K562 (cell line): ENCODE measurements around the gene MMAB. TPM values are rescaled to one million over a fixed set of nuclear protein-coding genes. Genes with fewer than 3 reads are reported as not detected.

ENCODE experiments used
- ATAC-seq: fragments of 200-7000 bp; cut with Tn5 transposase; 3 replicates; pipeline ENCODE4 v1.9.1; 2020; ENCODE audit warnings: moderate library complexity
- BruUV-seq: library from RNA; stranded (reverse); fragments of 400-500 nt; replicated peaks from 2 replicates; lab custom pipeline; 2021; lab: Mats Ljungman, UMichigan
- CTCF ChIA-PET: fragments of 300-600 bp; formaldehyde crosslinking; extraction: SDS; loops from one replicate; lab custom pipeline; 2021; ENCODE audit warnings: low intra/inter-chr PET ratio; lab: Yijun Ruan, JAX
- POLR2A ChIA-PET: fragments of 300-600, 350-650 bp; sonication (Branson Sonifier 250); formaldehyde crosslinking; extraction: SDS; loops from one replicate; lab custom pipeline; 2021; ENCODE audit warnings: antibody characterized with exemption, inconsistent platforms; lab: Yijun Ruan, JAX
- DNase-seq, 4 experiments: peaks; one replicate each; pipeline versions ENCODE4 v3.0.0 to v3.0.0-alpha.2; 2011 to 2018; ENCODE audit warnings: low spot score in 3 of 4, mixed read lengths in 3 of 4; ENCODE audit errors: extremely low read depth in 1 of 4
- FAIRE-seq: peaks from 2 replicates; lab custom pipeline; 2011; peaks lifted over from hg19 to GRCh38; lab: Jason Lieb, UNC
- H2AFZ ChIP-seq: 2 replicates; pipeline ENCODE4 v1.6.0; 2011; ENCODE audit warnings: low read depth, low read length, control low read depth, inconsistent platforms
- H3K27ac ChIP-seq: fragments of 200-600 bp; 3 replicates; pipeline ENCODE4 v1.8.0; 2011; ENCODE audit warnings: low read depth, mild to moderate bottlenecking, control low read depth, inconsistent platforms, low read length, moderate library complexity, mixed read lengths; ENCODE audit errors: extremely low read depth
- H3K27me3 ChIP-seq, 2 experiments: fragments of 300-600 bp in 1 of 2; 2 replicates in 1 of 2; 3 replicates in 1 of 2; pipeline versions ENCODE4 v1.6.0 to v1.8.0; 2011; ENCODE audit warnings: inconsistent platforms in 2 of 2, low read length in 2 of 2, mild to moderate bottlenecking in 1 of 2, mixed read lengths in 1 of 2, moderate library complexity in 1 of 2; ENCODE audit not compliant: control insufficient read depth in 2 of 2, insufficient read depth in 2 of 2
- H3K36me3 ChIP-seq: fragments of 300-600 bp; 3 replicates; pipeline ENCODE4 v1.8.0; 2011; ENCODE audit warnings: mild to moderate bottlenecking, low read length, inconsistent platforms; ENCODE audit not compliant: control insufficient read depth, insufficient read depth
- H3K4me1 ChIP-seq, 2 experiments: fragments of 200-600 bp in 1 of 2; replicated peaks in 1 of 2; 2 replicates in 1 of 2; 3 replicates in 1 of 2; pipeline versions ENCODE4 v1.5.1 to v1.8.0; 2011; ENCODE audit warnings: inconsistent platforms in 2 of 2, low read length in 2 of 2, mild to moderate bottlenecking in 1 of 2, mixed read lengths in 1 of 2, moderate library complexity in 1 of 2; ENCODE audit not compliant: control insufficient read depth in 2 of 2, insufficient read depth in 2 of 2
- H3K4me2 ChIP-seq: 2 replicates; pipeline ENCODE4 v1.6.1; 2011; ENCODE audit warnings: low read length, control low read depth, inconsistent platforms, mixed read lengths; ENCODE audit not compliant: insufficient read depth
- H3K4me3 ChIP-seq: fragments of 200-600 bp; sonication (generic), shearing (Covaris generic); 2 replicates; pipeline ENCODE4 v1.5.1; 2016; ENCODE audit warnings: control low read depth, inconsistent platforms
- H3K79me2 ChIP-seq: fragments of 200-600 bp; 3 replicates; pipeline ENCODE4 v1.8.0; 2011; ENCODE audit warnings: low read length, inconsistent platforms; ENCODE audit not compliant: control insufficient read depth, insufficient read depth
- H3K9ac ChIP-seq, 2 experiments: 2 replicates each; pipeline versions ENCODE4 v1.6.0 to v1.6.1; 2011; ENCODE audit warnings: low read depth in 2 of 2, low read length in 2 of 2, control low read depth in 1 of 2, inconsistent platforms in 1 of 2, mild to moderate bottlenecking in 1 of 2, mixed read lengths in 1 of 2; ENCODE audit not compliant: insufficient read depth in 1 of 2
- H3K9me1 ChIP-seq: one replicate; pipeline ENCODE4 v1.6.0; 2011; ENCODE audit warnings: inconsistent platforms, mild to moderate bottlenecking, low read length, moderate library complexity; ENCODE audit not compliant: control insufficient read depth, insufficient read depth
- H3K9me3 ChIP-seq: replicated peaks from 2 replicates; pipeline ENCODE4 v1.5.1; 2011; ENCODE audit warnings: low read depth, low read length, inconsistent platforms; ENCODE audit not compliant: control insufficient read depth, insufficient read depth
- H4K20me1 ChIP-seq: replicated peaks from 2 replicates; pipeline ENCODE4 v1.6.1; 2011; ENCODE audit warnings: low read length, inconsistent platforms, mixed read lengths; ENCODE audit not compliant: control insufficient read depth, insufficient read depth
- NEUROD1 ChIP-seq: fragments of 150-350 bp; IDR thresholded peaks from 2 replicates; pipeline ENCODE4 v1.6.1; 2014; ENCODE audit warnings: borderline replicate concordance, low read length, low read depth; ENCODE audit not compliant: partially characterized antibody
- POLR2G ChIP-seq: fragments of 200-400 bp; formaldehyde crosslinking; IDR thresholded peaks from 2 replicates; pipeline ENCODE4 v1.6.1; 2017; ENCODE audit warnings: low read depth, mild to moderate bottlenecking, antibody characterized with exemption, low read length, moderate library complexity
- RFX7 ChIP-seq: fragments of 250-450 bp; sonication (Bioruptor Pico); IDR thresholded peaks from 2 replicates; pipeline ENCODE4 v1.5.1; 2021; ENCODE audit warnings: mild to moderate bottlenecking
- SP1 ChIP-seq: sonication (generic); formaldehyde crosslinking; IDR thresholded peaks from 2 replicates; pipeline ENCODE4 v1.8.1; 2022; ENCODE audit warnings: mild to moderate bottlenecking, missing genetic modification reagents
- TAF9B ChIP-seq: fragments of 450-650 bp; IDR thresholded peaks from 2 replicates; pipeline ENCODE4 v1.6.1; 2018; ENCODE audit warnings: mild to moderate bottlenecking; ENCODE audit not compliant: partially characterized antibody
- ZNF224 ChIP-seq: sonication (generic); formaldehyde crosslinking; IDR thresholded peaks from 2 replicates; pipeline ENCODE4 v1.8.0; 2022; ENCODE audit warnings: mild to moderate bottlenecking, missing genetic modification reagents
- WGBS: fragments of 100-300 bp; shearing (Covaris generic); methylation state at CpG from one replicate; pipeline ENCODE4 v1.1.6; 2016; ENCODE audit warnings: low coverage, mixed read lengths; ENCODE audit not compliant: insufficient coverage; ENCODE audit errors: missing lambda C conversion rate; 5-methylcytosine and 5-hydroxymethylcytosine counted together
- in situ Hi-C: fragments of 300-500 bp; cut with MboI; formaldehyde crosslinking; loops from 4 replicates; pipeline ENCODE4 v1.15.0; 2018; ENCODE audit warnings: inconsistent platforms, mixed read lengths
- intact Hi-C: fragments of 100-400 bp; cut with micrococcal nuclease; formaldehyde crosslinking; loops from 2 replicates; pipeline ENCODE4 v1.14.2; 2022
- polyA plus RNA-seq, 8 experiments: library from polyadenylated mRNA; depleted of rRNA in 4 of 8; stranded (reverse) in 5 of 8; unstranded in 3 of 8; fragments of >200 nt; fragmentation: Nextera tagmentation in 2 of 8; fragmentation: Illumina TruSeq in 1 of 8; extraction: Ambion mirVana in 2 of 8; extraction: Trizol in 1 of 8; gene quantifications; 2 replicates each; pipeline versions ENCODE4 v1.2.1 to v1.2.3, GENCODE V29; 2011 to 2014; ENCODE audit warnings: inconsistent platforms in 1 of 8, missing spikeins in 1 of 8
- total RNA-seq, 7 experiments: library from RNA; depleted of rRNA in 6 of 7; stranded (reverse); fragments of >200 nt in 6 of 7; fragmentation: Illumina TruSeq in 2 of 7; extraction: Trizol in 2 of 7; gene quantifications; 2 replicates each; pipeline versions ENCODE4 v1.2.1 to v1.2.3, GENCODE V29; 2011 to 2021; ENCODE audit warnings: low replicate concordance in 1 of 7
- TF ChIP-seq, protein P1 (sequence below): fragments of 150-350 bp; IDR thresholded peaks from 2 replicates; pipeline ENCODE4 v1.6.1; 2014; ENCODE audit warnings: low read depth, mild to moderate bottlenecking, low read length, borderline replicate concordance
- TF ChIP-seq, protein P2 (sequence below): fragments of 450-650 bp; formaldehyde crosslinking; IDR thresholded peaks from 2 replicates; pipeline ENCODE4 v1.4.0; 2020; ENCODE audit warnings: mild to moderate bottlenecking

The MMAB gene
- total and polyA plus RNA-seq, 9 of the 15 experiments (the other 6 are each of a cell fraction or from before 2014, with no cell fraction given) = 9.5 to 76.1 (median 46.2) TPM

DNA sequence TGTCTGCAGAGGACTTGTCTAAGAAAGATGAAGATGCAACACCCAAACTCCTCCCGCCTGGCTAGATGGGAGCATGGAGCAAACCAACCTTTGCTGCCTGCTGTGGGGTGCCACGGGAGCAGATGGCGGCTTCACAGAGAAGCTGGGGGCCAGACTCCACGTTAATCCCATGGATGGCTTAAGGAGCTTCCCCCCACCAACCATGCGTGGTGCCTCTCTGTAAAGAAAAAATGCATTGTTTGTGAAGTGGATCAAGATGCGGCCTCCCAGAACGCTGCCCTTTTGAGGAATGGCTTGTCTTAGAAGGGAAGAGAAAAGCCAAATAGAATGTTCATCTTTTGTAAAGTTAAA lies 15.9 kb upstream of the MMAB start:
- no peak overlapping the region for H3K4me3 ChIP-seq
- no peaks in the 10 kb centered on the region; the same call in 1 of the 2 replicates for H4K20me1 ChIP-seq
- CTCF ChIA-PET = no interaction called here
- no peak overlapping the region for H3K27ac ChIP-seq
- no peak for FAIRE-seq
- 88% methylated on average over 7 of the region's 7 CpGs for WGBS
- no peak for ATAC-seq
- H3K79me2 ChIP-seq = no peaks in the 10 kb centered on the region
- no peak for DNase-seq
- H3K4me1 ChIP-seq = no peaks in the 10 kb centered on the region
- no TSS peak for BruUV-seq
- no peak overlapping the region for H3K4me2 ChIP-seq
- no peaks in the 10 kb centered on the region for H3K9me1 ChIP-seq
- no peaks in the 10 kb centered on the region for H3K27me3 ChIP-seq
- intact Hi-C loops = no loop called here
- no peaks in the 10 kb centered on the region for H3K9me3 ChIP-seq
- in situ Hi-C loops = no loop called here
- H3K36me3 ChIP-seq = peaks cover 70% of the 10 kb centered on the region; the same call in 2 of the 3 replicates
- 0 out of 2 replicates have a peak, but pooled peaks have one; percentile 23 for TF ChIP-seq POLR2G
- no peak for TF ChIP-seq NEUROD1
- TF ChIP-seq, all 486 proteins: peak for 1
- Histone ChIP-seq H2AFZ (no peak overlapping the region), H3K9ac (no peak overlapping the region; a peak in 1 of 4 replicates)
- POLR2A ChIA-PET = interaction anchor here (0.7 to 1.7 kb wide), 3 partner anchors 10 to 68 kb away, joined by 3 to 5 read pairs (median 3); no protein-coding TSS in a partner anchor

DNA sequence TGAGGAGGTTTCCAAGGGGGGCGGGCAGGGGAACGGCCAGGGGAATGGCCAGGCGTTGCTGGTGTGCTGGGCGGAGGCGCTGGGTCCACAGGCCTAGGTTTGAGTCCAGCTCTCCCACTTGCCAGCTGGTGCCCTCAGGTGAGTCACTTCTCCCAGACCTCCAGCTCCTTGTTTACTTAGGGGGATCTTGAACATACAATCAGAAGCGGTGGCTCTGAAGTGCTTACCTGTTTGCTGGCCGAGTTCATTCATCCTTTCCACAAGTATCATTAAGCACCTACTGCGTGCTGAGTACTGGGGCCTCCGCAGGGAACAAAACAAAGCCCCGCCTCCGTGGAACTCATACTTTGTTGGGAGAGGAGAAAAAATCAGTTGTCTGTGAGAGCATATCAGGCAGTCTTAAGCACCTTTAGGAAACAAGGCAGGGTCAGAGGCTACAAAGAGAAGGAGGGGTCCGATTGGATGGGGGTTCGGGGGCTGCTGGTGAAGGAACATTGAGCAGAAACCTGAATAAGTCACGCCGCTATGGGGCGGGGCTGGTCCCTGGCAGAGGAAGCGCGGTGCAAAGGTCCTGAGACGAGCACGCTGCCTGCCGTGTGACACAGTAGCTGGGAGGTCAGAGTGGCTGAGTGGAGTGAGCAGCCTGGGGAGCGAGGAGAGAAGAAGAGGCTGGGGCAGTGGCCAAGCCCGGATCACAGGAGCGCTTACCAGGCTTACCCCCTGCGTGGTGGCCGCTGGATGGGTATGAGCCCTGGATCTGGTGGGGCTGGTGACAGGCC lies 15.3 kb upstream of the MMAB start:
- Histone ChIP-seq H3K36me3 (peaks cover 76% of the 10 kb centered on the region; the same call in 2 of the 3 replicates), H3K4me1 (no peaks in the 10 kb centered on the region), H3K27ac (no peak overlapping the region), H3K27me3 (no peaks in the 10 kb centered on the region), H4K20me1 (no peaks in the 10 kb centered on the region; the same call in 1 of the 2 replicates), H3K4me3 (no peak overlapping the region), H3K9ac (no peak overlapping the region; a peak in 1 of 4 replicates), H2AFZ (no peak overlapping the region), H3K79me2 (no peaks in the 10 kb centered on the region), H3K9me3 (no peaks in the 10 kb centered on the region), H3K4me2 (no peak overlapping the region), H3K9me1 (no peaks in the 10 kb centered on the region)
- CTCF ChIA-PET = no interaction called here
- intact Hi-C loops = no loop called here
- in situ Hi-C loops = no loop called here
- ATAC-seq (no peak), FAIRE-seq (no peak), DNase-seq (no peak)
- POLR2A ChIA-PET = no interaction called here
- no TSS peak for BruUV-seq
- WGBS = 86% methylated on average over 25 of the region's 26 CpGs
- TF ChIP-seq TAF9B (no peak), SP1 (no peak), RFX7 (no peak), ZNF224 (CRISPR knock-in tag) (no peak)
- TF ChIP-seq, protein P1, sequence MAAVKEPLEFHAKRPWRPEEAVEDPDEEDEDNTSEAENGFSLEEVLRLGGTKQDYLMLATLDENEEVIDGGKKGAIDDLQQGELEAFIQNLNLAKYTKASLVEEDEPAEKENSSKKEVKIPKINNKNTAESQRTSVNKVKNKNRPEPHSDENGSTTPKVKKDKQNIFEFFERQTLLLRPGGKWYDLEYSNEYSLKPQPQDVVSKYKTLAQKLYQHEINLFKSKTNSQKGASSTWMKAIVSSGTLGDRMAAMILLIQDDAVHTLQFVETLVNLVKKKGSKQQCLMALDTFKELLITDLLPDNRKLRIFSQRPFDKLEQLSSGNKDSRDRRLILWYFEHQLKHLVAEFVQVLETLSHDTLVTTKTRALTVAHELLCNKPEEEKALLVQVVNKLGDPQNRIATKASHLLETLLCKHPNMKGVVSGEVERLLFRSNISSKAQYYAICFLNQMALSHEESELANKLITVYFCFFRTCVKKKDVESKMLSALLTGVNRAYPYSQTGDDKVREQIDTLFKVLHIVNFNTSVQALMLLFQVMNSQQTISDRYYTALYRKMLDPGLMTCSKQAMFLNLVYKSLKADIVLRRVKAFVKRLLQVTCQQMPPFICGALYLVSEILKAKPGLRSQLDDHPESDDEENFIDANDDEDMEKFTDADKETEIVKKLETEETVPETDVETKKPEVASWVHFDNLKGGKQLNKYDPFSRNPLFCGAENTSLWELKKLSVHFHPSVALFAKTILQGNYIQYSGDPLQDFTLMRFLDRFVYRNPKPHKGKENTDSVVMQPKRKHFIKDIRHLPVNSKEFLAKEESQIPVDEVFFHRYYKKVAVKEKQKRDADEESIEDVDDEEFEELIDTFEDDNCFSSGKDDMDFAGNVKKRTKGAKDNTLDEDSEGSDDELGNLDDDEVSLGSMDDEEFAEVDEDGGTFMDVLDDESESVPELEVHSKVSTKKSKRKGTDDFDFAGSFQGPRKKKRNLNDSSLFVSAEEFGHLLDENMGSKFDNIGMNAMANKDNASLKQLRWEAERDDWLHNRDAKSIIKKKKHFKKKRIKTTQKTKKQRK = no peak
- TF ChIP-seq, protein P2, sequence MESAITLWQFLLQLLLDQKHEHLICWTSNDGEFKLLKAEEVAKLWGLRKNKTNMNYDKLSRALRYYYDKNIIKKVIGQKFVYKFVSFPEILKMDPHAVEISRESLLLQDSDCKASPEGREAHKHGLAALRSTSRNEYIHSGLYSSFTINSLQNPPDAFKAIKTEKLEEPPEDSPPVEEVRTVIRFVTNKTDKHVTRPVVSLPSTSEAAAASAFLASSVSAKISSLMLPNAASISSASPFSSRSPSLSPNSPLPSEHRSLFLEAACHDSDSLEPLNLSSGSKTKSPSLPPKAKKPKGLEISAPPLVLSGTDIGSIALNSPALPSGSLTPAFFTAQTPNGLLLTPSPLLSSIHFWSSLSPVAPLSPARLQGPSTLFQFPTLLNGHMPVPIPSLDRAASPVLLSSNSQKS (CRISPR knock-in tag) = no peak
